Choroid plexus epithelial cell (primary cell): ENCODE data around the gene MTF2.

Experiments
- DNase-seq: peaks from one replicate; pipeline ENCODE4 v3.0.0-alpha.2; 2010; ENCODE audit warnings: low read depth
- H3K4me3 ChIP-seq: 2 replicates; pipeline ENCODE4 v1.5.1; 2011; ENCODE audit warnings: low read depth, mild to moderate bottlenecking, control low read depth, low read length, moderate library complexity
- CTCF ChIP-seq: conservative IDR thresholded peaks from 2 replicates; pipeline ENCODE4 v1.5.1; 2011; ENCODE audit warnings: low read depth, mild to moderate bottlenecking, control low read depth, inconsistent platforms, low read length, moderate library complexity

Gene MTF2

GRCh38 chr1:93179886-93180722, 101.0 kb downstream of the MTF2 start, which contains the start of gene TMED5:
Gene TMED5, minus strand, starts transcription at chr1:93180413. Its CDS starts 171 bp downstream, at chr1:93180242.
- peak within 1 kb of the TSS; percentile 99 for H3K4me3 ChIP-seq
- TF ChIP-seq CTCF: peak; percentile 34
- peak; percentile 99 for DNase-seq

GRCh38 chr1:93180723-93181613, 101.9 kb downstream of the MTF2 start, which contains the start of gene CCDC18:
Gene CCDC18, plus strand, starts transcription at chr1:93180724. Its CDS starts 2,638 bp downstream, at chr1:93183362.
- TF ChIP-seq CTCF: no peak
- peak within 1 kb of the TSS; percentile 99 for H3K4me3 ChIP-seq
- DNase-seq: peak; percentile 55

- H3K4me3 ChIP-seq: no peak overlapping the region
- no peak for TF ChIP-seq CTCF
- DNase-seq: no peak
Measured at GRCh38 chr1:93186667-93187066, 107.6 kb downstream of the MTF2 start.
